Transverse colon (tissue), 4 donors: ENCODE results near the gene OCRL. TPM values are rescaled to one million over a fixed set of nuclear protein-coding genes. Genes with fewer than 3 reads are reported as not detected.

Source experiments
- DNase-seq: peaks from one replicate; pipeline ENCODE4 v3.0.0-alpha.2; 2019
- H3K27ac ChIP-seq, 4 donors: fragments of 200-600 bp; sonication (generic); 2 replicates each; pipeline ENCODE4 v1.5.1; 2016 to 2018; ENCODE audit warnings: inconsistent platforms in 4 of 4
- H3K27me3 ChIP-seq: fragments of 200-600 bp; sonication (generic); 2 replicates; pipeline ENCODE4 v1.5.1; 2017; ENCODE audit warnings: inconsistent platforms
- H3K36me3 ChIP-seq, 4 donors: fragments of 200-600 bp; sonication (generic); 2 replicates each; pipeline ENCODE4 v1.5.1; 2017 to 2019; ENCODE audit warnings: inconsistent platforms in 4 of 4
- H3K4me1 ChIP-seq, 4 donors: fragments of 200-600 bp; sonication (generic); 2 replicates each; pipeline ENCODE4 v1.5.1; 2017 to 2020; ENCODE audit warnings: inconsistent platforms in 4 of 4
- H3K4me3 ChIP-seq, 4 donors: fragments of 200-600 bp; sonication (generic); 1 replicate in 1 of 4; 2 replicates in 3 of 4; pipeline versions ENCODE4 v1.5.1 to v1.6.1; 2017 to 2019; ENCODE audit warnings: inconsistent platforms in 4 of 4
- H3K9me3 ChIP-seq, 2 donors: fragments of 200-600 bp; sonication (generic); 2 replicates each; pipeline ENCODE4 v1.5.1; 2017 to 2019; ENCODE audit warnings: inconsistent platforms in 2 of 2
- EP300 ChIP-seq: sonication (generic); formaldehyde crosslinking; IDR thresholded peaks from one replicate; pipeline ENCODE4 v1.6.1; 2017; ENCODE audit warnings: antibody characterized with exemption, low read depth
- POLR2A ChIP-seq: fragments of 450-650 bp; IDR thresholded peaks from one replicate; pipeline ENCODE4 v1.6.1; 2016; ENCODE audit warnings: antibody characterized with exemption, mild to moderate bottlenecking, moderate library complexity
- POLR2AphosphoS5 ChIP-seq, 3 donors: sonication (generic); formaldehyde crosslinking; IDR thresholded peaks; one replicate each; pipeline ENCODE4 v1.6.1; 2016; ENCODE audit warnings: antibody characterized with exemption in 3 of 3
- WGBS, 2 donors: methylation state at CpG; one replicate each; pipeline ENCODE4 v1.1.5; 2018; ENCODE audit warnings: low coverage in 1 of 2; 5-methylcytosine and 5-hydroxymethylcytosine counted together
- in situ Hi-C, 4 donors: fragments of 200-750 bp; cut with MboI; loops; one replicate each; pipeline versions ENCODE4 v1.15.0 to v1.15.1; 2017; ENCODE audit warnings: low sequenced_read_pairs in 3 of 4, low pct_ligation_motif_present in 1 of 4, low pct_unique_long_range_greater_than_20kb in 1 of 4
- intact Hi-C: fragments of 100-400 bp; cut with DNase I; formaldehyde crosslinking; loops from one replicate; pipeline ENCODE4 v1.15.1; 2023; ENCODE audit warnings: low total_unique reads
- total RNA-seq, 4 donors: library from RNA; depleted of rRNA; stranded (reverse); fragments of >200 nt; gene quantifications; one replicate each; pipeline ENCODE4 v1.1.0, GENCODE V29; 2016
- TF ChIP-seq, protein P1 (sequence below), 5 experiments: fragments of 200-600 bp in 3 of 5; fragments of 450-650 bp in 2 of 5; sonication (generic) in 3 of 5; IDR thresholded peaks; 1 replicate in 2 of 5; 2 replicates in 3 of 5; pipeline ENCODE4 v1.5.1; 2016 to 2017; ENCODE audit warnings: antibody characterized with exemption in 5 of 5, inconsistent platforms in 3 of 5, mild to moderate bottlenecking in 2 of 5, moderate library complexity in 1 of 5

OCRL gene
- total RNA-seq, 4 donors from 2014 or later: 14.2 to 27.9 (median 20.0) TPM

DNA sequence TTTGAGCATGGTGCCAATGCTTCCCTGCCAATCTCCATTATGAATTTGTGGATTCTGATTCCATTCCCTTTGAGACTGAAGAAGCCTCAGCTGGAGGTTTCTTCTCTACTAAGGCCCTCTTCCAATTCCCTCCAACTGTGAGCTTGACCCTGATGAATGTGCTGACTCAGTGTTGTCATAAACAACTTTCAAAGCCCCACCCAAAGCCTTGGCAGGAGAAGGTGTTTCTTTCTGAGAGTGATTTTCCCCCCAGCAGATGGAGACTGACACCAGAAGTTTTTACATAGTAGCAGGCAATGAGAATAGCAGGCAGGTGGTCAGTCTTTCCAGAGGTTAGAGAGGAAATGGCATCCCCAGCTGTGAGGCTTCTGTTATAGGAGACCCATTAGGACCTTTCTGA is 53.1 kb downstream of the OCRL start:
- TF ChIP-seq POLR2A (no peak), EP300 (no peak), POLR2AphosphoS5 (IDR thresholded peaks at IDR 0.05) (no peak)
- TF ChIP-seq, protein P1, sequence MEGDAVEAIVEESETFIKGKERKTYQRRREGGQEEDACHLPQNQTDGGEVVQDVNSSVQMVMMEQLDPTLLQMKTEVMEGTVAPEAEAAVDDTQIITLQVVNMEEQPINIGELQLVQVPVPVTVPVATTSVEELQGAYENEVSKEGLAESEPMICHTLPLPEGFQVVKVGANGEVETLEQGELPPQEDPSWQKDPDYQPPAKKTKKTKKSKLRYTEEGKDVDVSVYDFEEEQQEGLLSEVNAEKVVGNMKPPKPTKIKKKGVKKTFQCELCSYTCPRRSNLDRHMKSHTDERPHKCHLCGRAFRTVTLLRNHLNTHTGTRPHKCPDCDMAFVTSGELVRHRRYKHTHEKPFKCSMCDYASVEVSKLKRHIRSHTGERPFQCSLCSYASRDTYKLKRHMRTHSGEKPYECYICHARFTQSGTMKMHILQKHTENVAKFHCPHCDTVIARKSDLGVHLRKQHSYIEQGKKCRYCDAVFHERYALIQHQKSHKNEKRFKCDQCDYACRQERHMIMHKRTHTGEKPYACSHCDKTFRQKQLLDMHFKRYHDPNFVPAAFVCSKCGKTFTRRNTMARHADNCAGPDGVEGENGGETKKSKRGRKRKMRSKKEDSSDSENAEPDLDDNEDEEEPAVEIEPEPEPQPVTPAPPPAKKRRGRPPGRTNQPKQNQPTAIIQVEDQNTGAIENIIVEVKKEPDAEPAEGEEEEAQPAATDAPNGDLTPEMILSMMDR (IDR thresholded peaks at IDR 0.05): no peak
- intact Hi-C loops (no loop called here), in situ Hi-C loops (loop anchor here in 1 of 4 donors (25.0 kb wide), 1 partner anchor 469 kb away; no protein-coding TSS in a partner anchor)
- H3K4me3 ChIP-seq: no peak overlapping the region
- DNase-seq: no peak
- no peaks in the 10 kb centered on the region for H3K4me1 ChIP-seq
- H3K36me3 ChIP-seq: peaks cover 0 to 6% (median 1%) of the 10 kb centered on the region in 4 donors
- no peak overlapping the region for H3K27ac ChIP-seq
- H3K9me3 ChIP-seq: no peaks in the 10 kb centered on the region
- H3K27me3 ChIP-seq: no peaks in the 10 kb centered on the region

DNA sequence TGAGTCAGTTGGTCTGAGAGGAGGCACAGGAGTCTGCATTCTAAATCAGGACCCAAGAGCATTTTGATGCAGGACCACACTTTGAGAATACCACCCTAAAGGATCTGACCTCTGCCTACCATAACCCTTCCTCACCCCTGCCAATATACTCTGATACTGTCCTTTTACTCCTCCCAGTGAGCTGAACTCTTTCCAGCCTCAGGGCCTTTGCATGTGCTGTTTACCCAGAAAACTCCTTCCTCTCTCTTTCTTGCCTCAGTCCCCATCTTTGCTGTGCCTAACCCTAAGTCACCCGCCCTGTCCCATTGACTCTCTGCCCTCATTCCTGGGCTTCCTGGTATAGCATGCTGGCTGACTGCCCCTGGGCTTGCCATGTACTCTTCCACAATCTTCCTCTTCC is 54.7 kb downstream of the OCRL start:
- no peaks in the 10 kb centered on the region for H3K27me3 ChIP-seq
- 89% methylated on average over 1 of the region's 1 CpG; no CpG with 5 or more reads in 1 of the 2 donors for whole genome bisulfite sequencing, 2 donors
- intact Hi-C loops (no loop called here), in situ Hi-C loops (loop anchor here in 1 of 4 donors (25.0 kb wide), 1 partner anchor 468 kb away; no protein-coding TSS in a partner anchor)
- TF ChIP-seq POLR2AphosphoS5 (IDR thresholded peaks at IDR 0.05) (no peak), POLR2A (no peak), EP300 (no peak)
- TF ChIP-seq, protein P1 (IDR thresholded peaks at IDR 0.05): no peak
- no peak overlapping the region for H3K27ac ChIP-seq
- no peak overlapping the region for H3K4me3 ChIP-seq
- H3K36me3 ChIP-seq: no peaks in the 10 kb centered on the region
- DNase-seq: no peak
- H3K4me1 ChIP-seq: no peaks in the 10 kb centered on the region
- H3K9me3 ChIP-seq: no peaks in the 10 kb centered on the region

DNA sequence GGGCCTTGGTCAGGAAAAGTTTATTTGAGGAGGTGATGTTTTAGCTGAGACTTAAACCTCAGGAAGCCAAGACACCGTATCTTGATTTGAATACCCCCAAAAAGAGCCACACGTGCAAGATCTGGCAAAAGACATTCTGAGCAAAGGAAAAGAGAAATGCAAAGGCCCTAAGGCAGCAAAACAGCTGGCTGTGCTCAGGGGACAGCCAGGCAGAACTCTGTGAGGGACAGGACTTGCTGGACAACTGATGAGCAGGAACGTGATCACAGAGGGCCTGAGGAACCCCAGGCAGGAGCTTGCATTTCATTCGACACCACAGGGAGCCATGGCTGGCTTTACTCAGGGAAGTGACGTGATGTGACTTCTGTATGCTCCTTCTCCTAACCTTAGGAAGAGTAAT is 56.0 kb downstream of the OCRL start:
- Histone ChIP-seq H3K4me1 (no peaks in the 10 kb centered on the region), H3K27me3 (no peaks in the 10 kb centered on the region), H3K27ac (no peak overlapping the region), H3K9me3 (no peaks in the 10 kb centered on the region), H3K36me3 (no peaks in the 10 kb centered on the region), H3K4me3 (no peak overlapping the region)
- no peak for DNase-seq
- WGBS, 2 donors: 56 to 100% methylated on average over 1 to 5 of the region's 5 CpGs
- intact Hi-C loops: no loop called here
- TF ChIP-seq EP300 (no peak), POLR2AphosphoS5 (IDR thresholded peaks at IDR 0.05) (no peak), POLR2A (no peak)
- TF ChIP-seq, protein P1 (IDR thresholded peaks at IDR 0.05): no peak
- in situ Hi-C loops: loop anchor here in 1 of 4 donors (25.0 kb wide), 1 partner anchor 466 kb away; no protein-coding TSS in a partner anchor

DNA sequence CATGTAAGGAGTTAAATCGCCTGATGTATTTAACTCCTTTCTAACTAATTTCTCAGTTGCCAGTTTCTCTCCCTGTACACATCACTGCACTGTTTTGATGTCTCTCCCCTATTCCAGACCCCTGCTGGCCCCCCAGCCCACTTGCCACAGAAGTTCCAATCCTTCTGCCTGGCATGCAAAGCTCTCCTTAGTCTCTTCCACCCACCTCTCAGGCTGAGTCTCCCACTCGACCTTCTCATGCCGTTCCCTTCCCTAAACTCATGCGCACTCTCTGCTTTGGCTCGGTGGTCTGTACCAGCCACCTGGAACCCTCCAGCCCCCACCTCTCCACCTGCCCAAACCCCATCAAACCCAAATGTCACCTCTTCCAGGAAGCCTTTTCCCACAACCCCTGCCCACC is 57.8 kb downstream of the OCRL start:
- TF ChIP-seq, protein P1 (IDR thresholded peaks at IDR 0.05): no peak
- TF ChIP-seq EP300: no peak
- TF ChIP-seq POLR2AphosphoS5 (IDR thresholded peaks at IDR 0.05): no peak
- Histone ChIP-seq H3K27me3 (no peaks in the 10 kb centered on the region), H3K4me1 (no peaks in the 10 kb centered on the region), H3K36me3 (no peaks in the 10 kb centered on the region), H3K4me3 (no peak overlapping the region), H3K27ac (no peak overlapping the region), H3K9me3 (no peaks in the 10 kb centered on the region)
- DNase-seq: no peak
- in situ Hi-C loops (loop anchor here in 1 of 4 donors (25.0 kb wide), 1 partner anchor 464 kb away; no protein-coding TSS in a partner anchor), intact Hi-C loops (no loop called here)
- WGBS, 2 donors: 72% methylated on average over 5 of the region's 5 CpGs; no CpG with 5 or more reads in 1 of the 2 donors
